WTC11 (cell line): ENCODE data around the gene CALCOCO2. TPM values are rescaled to one million over a fixed set of nuclear protein-coding genes. Genes with fewer than 3 reads are reported as not detected.

ENCODE experiments used
- ATAC-seq: fragments of 200-7000 bp; cut with Tn5 transposase; 2 replicates; pipeline ENCODE4 v1.10.0; 2021; ENCODE audit warnings: mild to moderate bottlenecking, moderate library complexity
- CTCF ChIA-PET: fragments of 300-600 bp; sonication (Branson Sonifier 250); formaldehyde crosslinking; loops from one replicate; lab custom pipeline; 2021; ENCODE audit warnings: antibody characterized with exemption; lab: Charles Lee
- POLR2A ChIA-PET: fragments of 350-600 bp; sonication (Branson Sonifier 250); formaldehyde crosslinking; loops from one replicate; lab custom pipeline; 2021; ENCODE audit warnings: antibody characterized with exemption; lab: Charles Lee
- DNase-seq: peaks from one replicate; pipeline ENCODE4 v3.0.0; 2021; ENCODE audit warnings: low spot score
- H3K27ac Mint-ChIP-seq: 2 replicates; pipeline ENCODE4 v1.8.0; 2021; ENCODE audit warnings: mixed read lengths
- H3K27me3 Mint-ChIP-seq: 2 replicates; pipeline ENCODE4 v1.8.0; 2021; ENCODE audit warnings: low read depth, mild to moderate bottlenecking, moderate library complexity, mixed read lengths
- H3K36me3 Mint-ChIP-seq: 2 replicates; pipeline ENCODE4 v1.8.0; 2021; ENCODE audit warnings: mixed read lengths
- H3K4me1 Mint-ChIP-seq: 2 replicates; pipeline ENCODE4 v1.8.0; 2022; ENCODE audit warnings: mixed read lengths
- H3K4me3 Mint-ChIP-seq: 2 replicates; pipeline ENCODE4 v1.8.0; 2021; ENCODE audit warnings: mild to moderate bottlenecking, moderate library complexity, mixed read lengths
- H3K9me3 Mint-ChIP-seq: 2 replicates; pipeline ENCODE4 v1.8.0; 2021; ENCODE audit warnings: mixed read lengths
- CREB1 ChIP-seq: sonication (generic); formaldehyde crosslinking; IDR thresholded peaks from 2 replicates; pipeline ENCODE4 v1.8.0; 2023; ENCODE audit warnings: mild to moderate bottlenecking, missing genetic modification reagents
- CREM ChIP-seq: sonication (generic); formaldehyde crosslinking; IDR thresholded peaks from 2 replicates; pipeline ENCODE4 v1.8.1; 2022; ENCODE audit warnings: mild to moderate bottlenecking, missing genetic modification reagents, moderate library complexity
- IRF2 ChIP-seq: sonication (generic); formaldehyde crosslinking; IDR thresholded peaks from 2 replicates; pipeline ENCODE4 v1.8.0; 2022; ENCODE audit warnings: low read depth, missing genetic modification reagents, borderline replicate concordance
- JUN ChIP-seq: sonication (generic); formaldehyde crosslinking; IDR thresholded peaks from 2 replicates; pipeline ENCODE4 v1.8.0; 2023; ENCODE audit warnings: mild to moderate bottlenecking, missing genetic modification reagents
- KAT7 ChIP-seq: sonication (generic); formaldehyde crosslinking; IDR thresholded peaks from 2 replicates; pipeline ENCODE4 v1.8.1; 2023; ENCODE audit warnings: missing genetic modification reagents, mild to moderate bottlenecking, borderline replicate concordance
- NR1H2 ChIP-seq: sonication (generic); formaldehyde crosslinking; IDR thresholded peaks from 2 replicates; pipeline ENCODE4 v1.9.0; 2021; ENCODE audit warnings: mild to moderate bottlenecking, moderate library complexity, missing genetic modification reagents
- RORB ChIP-seq: fragments of 250-450 bp; sonication (Bioruptor Pico); IDR thresholded peaks from 2 replicates; pipeline ENCODE4 v1.9.0; 2021; ENCODE audit warnings: mild to moderate bottlenecking
- SMAD4 ChIP-seq: sonication (generic); formaldehyde crosslinking; IDR thresholded peaks from 2 replicates; pipeline ENCODE4 v1.8.0; 2022; ENCODE audit warnings: mild to moderate bottlenecking, missing genetic modification reagents
- TCF7 ChIP-seq: sonication (generic); formaldehyde crosslinking; IDR thresholded peaks from 2 replicates; pipeline ENCODE4 v1.8.0; 2022; ENCODE audit warnings: mild to moderate bottlenecking, low read depth, missing genetic modification reagents, moderate library complexity
- TEAD4 ChIP-seq: sonication (generic); formaldehyde crosslinking; IDR thresholded peaks from 2 replicates; pipeline ENCODE4 v1.8.0; 2022; ENCODE audit warnings: mild to moderate bottlenecking, missing genetic modification reagents
- ZBTB21 ChIP-seq: sonication (generic); formaldehyde crosslinking; IDR thresholded peaks from 2 replicates; pipeline ENCODE4 v1.8.1; 2023; ENCODE audit warnings: mild to moderate bottlenecking, missing genetic modification reagents, borderline replicate concordance
- ZNF138 ChIP-seq: sonication (generic); formaldehyde crosslinking; conservative IDR thresholded peaks from 2 replicates; pipeline ENCODE4 v1.8.1; 2022; ENCODE audit warnings: mild to moderate bottlenecking, moderate library complexity, missing genetic modification reagents
- ZNF416 ChIP-seq: fragments of 250-450 bp; sonication (Bioruptor Pico); IDR thresholded peaks from 2 replicates; pipeline ENCODE4 v1.9.0; 2021; ENCODE audit warnings: mild to moderate bottlenecking, inconsistent platforms
- total RNA-seq: library from RNA; stranded (reverse); gene quantifications from 3 replicates; pipeline ENCODE4 v1.2.3, GENCODE V29; 2021
- TF ChIP-seq, protein P1 (sequence below): fragments of 250-450 bp; sonication (Bioruptor Pico); IDR thresholded peaks from 2 replicates; pipeline ENCODE4 v2.1.2; 2022; ENCODE audit warnings: mild to moderate bottlenecking, moderate library complexity
- TF ChIP-seq, protein P2 (sequence below): fragments of 250-450 bp; sonication (Bioruptor Pico); conservative IDR thresholded peaks from 2 replicates; pipeline ENCODE4 v1.9.0; 2021; ENCODE audit warnings: mild to moderate bottlenecking
- TF ChIP-seq, protein P3 (sequence below): sonication (generic); formaldehyde crosslinking; IDR thresholded peaks from 2 replicates; pipeline ENCODE4 v1.8.1; 2023; ENCODE audit warnings: mild to moderate bottlenecking, missing genetic modification reagents, borderline replicate concordance
- TF ChIP-seq, protein P4 (sequence below): fragments of 250-450 bp; sonication (Bioruptor Pico); IDR thresholded peaks from 2 replicates; pipeline ENCODE4 v1.9.0; 2021; ENCODE audit warnings: mild to moderate bottlenecking
- TF ChIP-seq, protein P5 (sequence below): fragments of 250-450 bp; sonication (Bioruptor Pico); IDR thresholded peaks from 2 replicates; pipeline ENCODE4 v1.9.0; 2021; ENCODE audit warnings: mild to moderate bottlenecking
- TF ChIP-seq, protein P6 (sequence below): sonication (generic); formaldehyde crosslinking; IDR thresholded peaks from 2 replicates; pipeline ENCODE4 v1.8.1; 2022; ENCODE audit warnings: mild to moderate bottlenecking, moderate library complexity, missing genetic modification reagents
- TF ChIP-seq, protein P7 (sequence below): fragments of 250-450 bp; sonication (Bioruptor Pico); IDR thresholded peaks from 2 replicates; pipeline ENCODE4 v1.8.0; 2021; ENCODE audit warnings: mild to moderate bottlenecking

The CALCOCO2 gene
- total RNA-seq, 1 experiment from 2014 or later = 32.6 TPM

DNA sequence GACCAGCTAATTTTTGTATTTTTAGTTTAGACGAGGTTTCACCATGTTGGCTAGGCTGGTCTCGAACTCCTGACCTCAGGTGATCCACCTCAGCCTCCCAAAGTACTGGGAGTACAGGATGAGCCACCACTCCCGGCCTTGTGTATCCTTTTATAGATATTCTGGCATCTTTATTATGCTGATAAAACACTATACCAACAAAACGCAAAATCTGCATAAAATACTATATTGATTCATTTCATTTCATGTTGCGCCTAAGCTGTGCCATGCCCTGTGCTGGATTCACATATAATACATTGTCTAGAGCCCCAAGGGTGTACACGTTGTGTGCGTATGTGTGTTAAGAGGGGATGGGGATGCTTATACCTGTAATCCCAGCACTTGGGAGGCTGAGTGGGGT, 73.6 kb downstream of the CALCOCO2 start:
- Mint-ChIP-seq H3K27ac (no peak overlapping the region), H3K4me1 (peaks cover 10% of the 10 kb centered on the region), H3K36me3 (peaks cover 2% of the 10 kb centered on the region; the same call in 1 of the 2 replicates), H3K27me3 (no peaks in the 10 kb centered on the region), H3K9me3 (no peaks in the 10 kb centered on the region), H3K4me3 (no peak overlapping the region)
- no peak for ATAC-seq
- ChIA-PET POLR2A (interaction anchor here (1.3 kb wide), 1 partner anchor 12 kb away, joined by 4 read pairs; the partner anchor contains the start of gene ATP5MC1), CTCF (interaction anchor here (0.6 to 2.3 kb wide), 3 partner anchors 20 to 196 kb away, joined by 3 to 6 read pairs (median 3); no protein-coding TSS in a partner anchor)
- TF ChIP-seq TCF7 (CRISPR knock-in tag) (no peak), CREM (CRISPR knock-in tag) (no peak), ZBTB21 (no peak), NR1H2 (CRISPR knock-in tag) (no peak), ZNF416 (CRISPR knock-in tag) (no peak), SMAD4 (no peak), IRF2 (CRISPR knock-in tag) (no peak)
- TF ChIP-seq, protein P1, sequence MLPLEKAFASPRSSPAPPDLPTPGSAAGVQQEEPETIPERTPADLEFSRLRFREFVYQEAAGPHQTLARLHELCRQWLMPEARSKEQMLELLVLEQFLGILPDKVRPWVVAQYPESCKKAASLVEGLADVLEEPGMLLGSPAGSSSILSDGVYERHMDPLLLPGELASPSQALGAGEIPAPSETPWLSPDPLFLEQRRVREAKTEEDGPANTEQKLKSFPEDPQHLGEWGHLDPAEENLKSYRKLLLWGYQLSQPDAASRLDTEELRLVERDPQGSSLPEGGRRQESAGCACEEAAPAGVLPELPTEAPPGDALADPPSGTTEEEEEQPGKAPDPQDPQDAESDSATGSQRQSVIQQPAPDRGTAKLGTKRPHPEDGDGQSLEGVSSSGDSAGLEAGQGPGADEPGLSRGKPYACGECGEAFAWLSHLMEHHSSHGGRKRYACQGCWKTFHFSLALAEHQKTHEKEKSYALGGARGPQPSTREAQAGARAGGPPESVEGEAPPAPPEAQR = no peak
- TF ChIP-seq, protein P2, sequence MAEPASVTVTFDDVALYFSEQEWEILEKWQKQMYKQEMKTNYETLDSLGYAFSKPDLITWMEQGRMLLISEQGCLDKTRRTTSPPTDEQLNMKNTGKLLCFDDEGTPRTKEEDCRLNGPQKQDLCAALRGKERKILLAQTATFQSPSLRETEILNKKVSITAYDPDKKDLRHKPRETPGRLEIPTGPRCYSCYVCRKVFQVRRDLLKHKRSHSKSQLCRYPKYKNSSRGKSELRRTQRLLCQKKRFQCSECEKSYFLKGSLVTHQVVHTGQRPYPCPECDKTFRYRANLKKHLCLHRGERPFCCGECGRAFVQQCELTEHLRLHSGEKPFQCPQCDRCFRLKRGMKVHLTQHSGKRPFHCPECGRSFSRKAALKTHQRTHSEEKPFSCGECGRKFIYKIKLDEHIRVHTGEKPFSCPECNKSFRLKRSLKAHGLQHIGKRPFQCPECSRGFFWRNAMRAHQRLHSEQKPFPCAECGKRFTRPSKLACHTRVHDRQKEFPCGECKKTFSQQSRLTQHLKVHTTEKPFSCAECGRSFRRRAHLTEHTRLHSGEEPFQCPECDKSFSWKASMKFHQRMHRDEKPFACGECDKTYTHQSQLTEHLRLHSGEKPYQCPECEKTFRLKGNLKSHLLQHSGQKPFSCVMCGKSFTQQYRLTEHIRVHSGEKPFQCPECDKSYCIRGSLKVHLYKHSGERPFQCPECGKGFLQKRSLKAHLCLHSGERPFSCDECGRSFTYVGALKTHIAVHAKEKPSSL (CRISPR knock-in tag) = no peak
- TF ChIP-seq, protein P3, sequence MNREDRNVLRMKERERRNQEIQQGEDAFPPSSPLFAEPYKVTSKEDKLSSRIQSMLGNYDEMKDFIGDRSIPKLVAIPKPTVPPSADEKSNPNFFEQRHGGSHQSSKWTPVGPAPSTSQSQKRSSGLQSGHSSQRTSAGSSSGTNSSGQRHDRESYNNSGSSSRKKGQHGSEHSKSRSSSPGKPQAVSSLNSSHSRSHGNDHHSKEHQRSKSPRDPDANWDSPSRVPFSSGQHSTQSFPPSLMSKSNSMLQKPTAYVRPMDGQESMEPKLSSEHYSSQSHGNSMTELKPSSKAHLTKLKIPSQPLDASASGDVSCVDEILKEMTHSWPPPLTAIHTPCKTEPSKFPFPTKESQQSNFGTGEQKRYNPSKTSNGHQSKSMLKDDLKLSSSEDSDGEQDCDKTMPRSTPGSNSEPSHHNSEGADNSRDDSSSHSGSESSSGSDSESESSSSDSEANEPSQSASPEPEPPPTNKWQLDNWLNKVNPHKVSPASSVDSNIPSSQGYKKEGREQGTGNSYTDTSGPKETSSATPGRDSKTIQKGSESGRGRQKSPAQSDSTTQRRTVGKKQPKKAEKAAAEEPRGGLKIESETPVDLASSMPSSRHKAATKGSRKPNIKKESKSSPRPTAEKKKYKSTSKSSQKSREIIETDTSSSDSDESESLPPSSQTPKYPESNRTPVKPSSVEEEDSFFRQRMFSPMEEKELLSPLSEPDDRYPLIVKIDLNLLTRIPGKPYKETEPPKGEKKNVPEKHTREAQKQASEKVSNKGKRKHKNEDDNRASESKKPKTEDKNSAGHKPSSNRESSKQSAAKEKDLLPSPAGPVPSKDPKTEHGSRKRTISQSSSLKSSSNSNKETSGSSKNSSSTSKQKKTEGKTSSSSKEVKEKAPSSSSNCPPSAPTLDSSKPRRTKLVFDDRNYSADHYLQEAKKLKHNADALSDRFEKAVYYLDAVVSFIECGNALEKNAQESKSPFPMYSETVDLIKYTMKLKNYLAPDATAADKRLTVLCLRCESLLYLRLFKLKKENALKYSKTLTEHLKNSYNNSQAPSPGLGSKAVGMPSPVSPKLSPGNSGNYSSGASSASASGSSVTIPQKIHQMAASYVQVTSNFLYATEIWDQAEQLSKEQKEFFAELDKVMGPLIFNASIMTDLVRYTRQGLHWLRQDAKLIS = no peak
- TF ChIP-seq, protein P4, sequence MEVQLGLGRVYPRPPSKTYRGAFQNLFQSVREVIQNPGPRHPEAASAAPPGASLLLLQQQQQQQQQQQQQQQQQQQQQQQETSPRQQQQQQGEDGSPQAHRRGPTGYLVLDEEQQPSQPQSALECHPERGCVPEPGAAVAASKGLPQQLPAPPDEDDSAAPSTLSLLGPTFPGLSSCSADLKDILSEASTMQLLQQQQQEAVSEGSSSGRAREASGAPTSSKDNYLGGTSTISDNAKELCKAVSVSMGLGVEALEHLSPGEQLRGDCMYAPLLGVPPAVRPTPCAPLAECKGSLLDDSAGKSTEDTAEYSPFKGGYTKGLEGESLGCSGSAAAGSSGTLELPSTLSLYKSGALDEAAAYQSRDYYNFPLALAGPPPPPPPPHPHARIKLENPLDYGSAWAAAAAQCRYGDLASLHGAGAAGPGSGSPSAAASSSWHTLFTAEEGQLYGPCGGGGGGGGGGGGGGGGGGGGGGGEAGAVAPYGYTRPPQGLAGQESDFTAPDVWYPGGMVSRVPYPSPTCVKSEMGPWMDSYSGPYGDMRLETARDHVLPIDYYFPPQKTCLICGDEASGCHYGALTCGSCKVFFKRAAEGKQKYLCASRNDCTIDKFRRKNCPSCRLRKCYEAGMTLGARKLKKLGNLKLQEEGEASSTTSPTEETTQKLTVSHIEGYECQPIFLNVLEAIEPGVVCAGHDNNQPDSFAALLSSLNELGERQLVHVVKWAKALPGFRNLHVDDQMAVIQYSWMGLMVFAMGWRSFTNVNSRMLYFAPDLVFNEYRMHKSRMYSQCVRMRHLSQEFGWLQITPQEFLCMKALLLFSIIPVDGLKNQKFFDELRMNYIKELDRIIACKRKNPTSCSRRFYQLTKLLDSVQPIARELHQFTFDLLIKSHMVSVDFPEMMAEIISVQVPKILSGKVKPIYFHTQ (CRISPR knock-in tag) = no peak
- TF ChIP-seq, all 79 proteins: peak for 0
- no peak for DNase-seq

DNA sequence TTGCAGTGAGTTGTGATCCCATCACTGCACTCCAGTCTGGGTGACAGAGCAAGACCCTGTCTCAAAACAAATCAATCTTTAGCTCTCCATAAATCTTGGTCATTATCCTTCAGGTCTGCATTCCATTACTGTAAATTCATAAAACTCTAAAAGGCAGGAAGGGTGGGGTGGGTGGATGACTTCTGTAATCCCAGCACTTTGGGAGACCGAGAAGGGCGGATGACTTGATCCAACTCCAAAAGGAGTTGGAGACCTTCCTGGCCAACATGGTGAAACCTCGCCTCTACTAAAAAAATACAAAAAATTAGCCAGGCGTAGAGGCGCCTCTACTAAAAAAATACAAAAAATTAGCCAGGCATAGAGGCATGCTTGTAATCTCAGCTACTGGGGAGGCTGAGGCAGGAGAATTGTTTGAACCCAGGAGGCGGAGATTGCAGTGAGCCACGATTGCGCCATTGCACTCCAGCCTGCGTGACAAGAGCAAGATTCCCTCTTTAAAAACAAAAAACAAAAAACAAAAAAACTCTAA, 75.2 kb downstream of the CALCOCO2 start:
- H3K4me3 Mint-ChIP-seq = no peak overlapping the region
- H3K27ac Mint-ChIP-seq = no peak overlapping the region
- ChIA-PET CTCF (interaction anchor here (2.3 kb wide), 1 partner anchor 21 kb away, joined by 6 read pairs; no protein-coding TSS in a partner anchor), POLR2A (interaction anchor here (0.6 kb wide), 1 partner anchor 10 kb away, joined by 4 read pairs; no protein-coding TSS in a partner anchor)
- no peaks in the 10 kb centered on the region for H3K9me3 Mint-ChIP-seq
- DNase-seq (no peak), ATAC-seq (no peak)
- peaks cover 24% of the 10 kb centered on the region for H3K4me1 Mint-ChIP-seq
- H3K27me3 Mint-ChIP-seq = no peaks in the 10 kb centered on the region
- peaks cover 9% of the 10 kb centered on the region for H3K36me3 Mint-ChIP-seq
- TF ChIP-seq, protein P5, sequence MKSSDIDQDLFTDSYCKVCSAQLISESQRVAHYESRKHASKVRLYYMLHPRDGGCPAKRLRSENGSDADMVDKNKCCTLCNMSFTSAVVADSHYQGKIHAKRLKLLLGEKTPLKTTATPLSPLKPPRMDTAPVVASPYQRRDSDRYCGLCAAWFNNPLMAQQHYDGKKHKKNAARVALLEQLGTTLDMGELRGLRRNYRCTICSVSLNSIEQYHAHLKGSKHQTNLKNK (CRISPR knock-in tag) = no peak
- TF ChIP-seq JUN (no peak), TEAD4 (CRISPR knock-in tag) (no peak), ZNF138 (no peak), RORB (CRISPR knock-in tag) (no peak), CREB1 (CRISPR knock-in tag) (no peak), KAT7 (CRISPR knock-in tag) (no peak), CREM (CRISPR knock-in tag) (no peak), SMAD4 (no peak)
- TF ChIP-seq, protein P6, sequence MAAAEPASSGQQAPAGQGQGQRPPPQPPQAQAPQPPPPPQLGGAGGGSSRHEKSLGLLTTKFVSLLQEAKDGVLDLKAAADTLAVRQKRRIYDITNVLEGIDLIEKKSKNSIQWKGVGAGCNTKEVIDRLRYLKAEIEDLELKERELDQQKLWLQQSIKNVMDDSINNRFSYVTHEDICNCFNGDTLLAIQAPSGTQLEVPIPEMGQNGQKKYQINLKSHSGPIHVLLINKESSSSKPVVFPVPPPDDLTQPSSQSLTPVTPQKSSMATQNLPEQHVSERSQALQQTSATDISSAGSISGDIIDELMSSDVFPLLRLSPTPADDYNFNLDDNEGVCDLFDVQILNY = no peak
- TF ChIP-seq, protein P7, sequence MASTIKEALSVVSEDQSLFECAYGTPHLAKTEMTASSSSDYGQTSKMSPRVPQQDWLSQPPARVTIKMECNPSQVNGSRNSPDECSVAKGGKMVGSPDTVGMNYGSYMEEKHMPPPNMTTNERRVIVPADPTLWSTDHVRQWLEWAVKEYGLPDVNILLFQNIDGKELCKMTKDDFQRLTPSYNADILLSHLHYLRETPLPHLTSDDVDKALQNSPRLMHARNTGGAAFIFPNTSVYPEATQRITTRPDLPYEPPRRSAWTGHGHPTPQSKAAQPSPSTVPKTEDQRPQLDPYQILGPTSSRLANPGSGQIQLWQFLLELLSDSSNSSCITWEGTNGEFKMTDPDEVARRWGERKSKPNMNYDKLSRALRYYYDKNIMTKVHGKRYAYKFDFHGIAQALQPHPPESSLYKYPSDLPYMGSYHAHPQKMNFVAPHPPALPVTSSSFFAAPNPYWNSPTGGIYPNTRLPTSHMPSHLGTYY = no peak
